GM19455 (cell line): Measurements from ENCODE around the gene PLXDC2.
"Not testable (repeated sequence)": the region's sequence is repeated elsewhere in the genome, so short reads cannot be mapped to it uniquely, and the experiment has no call there.

Source experiments
- ATAC-seq: cut with Tn5 transposase; IDR thresholded peaks from one replicate; pipeline ENCODE4 v1.9.1; 2021; ENCODE audit not compliant: unreplicated experiment

PLXDC2 gene

GRCh38 chr10:19816411-19817230 lies at the start of gene PLXDC2:
Gene PLXDC2, plus strand, starts transcription at chr10:19816432.
- no peak for ATAC-seq

GRCh38 chr10:19767876-19768275 lies 48.4 kb upstream of the PLXDC2 start:
- no peak for ATAC-seq

- ATAC-seq, result not testable (repeated sequence)
Observed at GRCh38 chr10:19769826-19770225, 46.4 kb upstream of the PLXDC2 start.

DNA sequence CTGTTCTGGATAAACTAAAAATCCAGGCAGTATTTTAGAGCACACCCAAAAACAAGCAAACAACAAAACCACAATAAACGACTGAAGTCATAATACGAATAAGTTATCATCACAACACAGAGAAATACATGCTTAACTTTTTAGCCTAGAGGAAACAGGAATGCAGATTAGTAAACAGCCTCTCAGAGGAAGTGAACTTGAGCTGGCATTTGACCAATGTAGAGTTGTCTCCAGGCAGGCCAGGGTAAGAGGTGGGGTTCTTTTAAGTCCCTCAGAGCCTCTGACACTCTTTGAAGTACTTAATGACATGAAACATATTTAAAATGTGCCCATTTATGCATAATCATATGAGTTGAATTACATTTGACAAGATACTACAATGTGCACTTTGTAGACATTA lies 43.3 kb upstream of the PLXDC2 start:
- no peak for ATAC-seq

DNA sequence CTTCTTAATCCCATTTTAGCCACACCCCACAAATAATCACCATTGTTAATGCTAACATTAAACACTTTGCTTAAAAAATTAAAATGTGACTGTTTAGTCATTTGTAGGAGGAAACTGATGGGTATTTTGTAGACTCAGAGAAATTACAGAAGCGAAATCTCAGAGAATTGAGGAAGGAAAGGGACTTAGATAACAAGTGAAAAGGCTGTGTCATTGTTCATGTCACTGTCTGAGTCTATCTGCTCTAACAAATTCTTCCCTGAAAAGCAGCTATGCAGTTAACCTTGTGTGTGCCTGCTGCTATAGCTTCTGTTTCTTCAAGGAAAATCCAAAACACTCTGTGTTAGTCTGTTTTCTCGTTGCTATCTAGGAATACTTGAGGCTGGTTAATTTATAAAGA lies 40.9 kb upstream of the PLXDC2 start:
- ATAC-seq, result no peak

DNA sequence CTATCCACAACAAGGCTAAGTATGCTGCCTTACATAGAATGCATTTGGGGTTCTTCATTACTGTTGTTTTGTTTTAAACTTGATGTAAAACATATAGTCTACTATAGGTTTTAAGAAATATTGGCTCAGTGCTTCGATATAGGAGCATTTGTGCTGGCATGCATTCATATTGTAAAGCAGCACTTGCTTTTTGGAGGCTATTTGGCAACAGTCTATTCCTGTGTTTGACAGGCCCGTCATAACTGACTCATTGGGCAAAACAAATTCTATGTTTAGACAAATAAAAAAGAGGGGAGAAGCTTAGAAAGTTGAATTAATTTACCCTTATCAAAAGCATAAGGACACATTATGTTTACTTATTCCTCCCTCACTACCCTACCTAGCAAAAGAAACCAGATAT lies 38.4 kb upstream of the PLXDC2 start:
- no peak for ATAC-seq

- ATAC-seq, result no peak
Observed at GRCh38 chr10:19778996-19779395, 37.2 kb upstream of the PLXDC2 start.

- no peak for ATAC-seq
Observed at GRCh38 chr10:19782430-19783089, 33.7 kb upstream of the PLXDC2 start.

DNA sequence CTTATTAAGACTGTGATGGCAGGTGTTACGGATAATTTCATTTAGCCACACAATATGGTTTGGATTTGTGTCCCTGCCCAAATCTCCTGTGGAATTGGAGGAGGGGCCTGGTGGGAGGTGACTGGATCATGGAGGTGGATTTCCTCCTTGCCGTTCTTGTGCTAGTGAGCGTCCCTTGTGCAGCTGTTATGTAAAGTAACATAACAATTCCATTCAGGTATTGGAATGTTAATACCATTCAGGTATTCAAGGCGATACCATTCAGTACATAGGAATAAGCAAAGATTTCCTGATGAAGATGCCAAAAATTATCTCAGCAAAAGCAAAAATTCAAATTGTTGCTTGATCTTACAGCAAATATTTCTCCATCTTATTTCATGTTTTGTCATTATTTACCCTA lies 32.5 kb upstream of the PLXDC2 start:
- no peak for ATAC-seq

- ATAC-seq, result no peak
Observed at GRCh38 chr10:19785366-19785765, 30.9 kb upstream of the PLXDC2 start.

GRCh38 chr10:19788075-19788686 lies 28.1 kb upstream of the PLXDC2 start:
- no peak for ATAC-seq

DNA sequence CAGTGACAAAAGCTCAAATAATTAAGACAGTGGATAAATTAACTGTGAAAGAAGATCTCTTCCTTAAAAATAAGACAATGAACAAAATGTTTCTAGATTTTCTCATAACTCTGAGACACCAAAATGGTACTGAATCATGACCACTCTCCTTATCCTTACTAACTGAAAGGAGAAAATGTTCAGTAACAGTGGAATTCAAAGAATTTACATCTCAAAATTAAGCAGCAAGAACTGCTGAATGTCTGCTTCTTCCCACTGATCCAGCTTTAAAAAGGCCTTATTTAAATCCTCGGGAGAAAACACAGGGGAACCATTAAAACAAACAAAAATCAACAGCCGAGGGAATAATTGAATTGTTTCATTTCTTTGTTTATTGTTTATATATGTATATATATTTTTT lies 27.3 kb upstream of the PLXDC2 start:
- ATAC-seq, result no peak

DNA sequence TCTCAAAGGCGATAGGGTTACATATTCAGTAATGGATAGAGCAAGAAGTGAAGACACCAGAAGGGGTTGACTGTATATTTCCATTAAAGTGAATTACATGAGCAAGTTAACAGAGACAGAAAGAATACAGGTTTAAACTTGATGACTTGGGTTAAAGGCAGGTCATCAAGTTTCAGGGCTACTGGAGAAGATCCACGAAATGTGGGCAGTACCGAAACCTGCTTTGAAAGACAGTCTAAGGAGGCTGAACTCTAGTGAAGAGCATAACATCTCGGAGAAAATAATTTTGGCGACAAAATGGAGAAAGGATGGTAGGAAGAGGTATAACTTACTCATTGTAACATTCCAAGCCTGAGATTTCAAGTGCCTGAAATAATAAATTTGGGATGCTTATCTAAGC lies 26.6 kb upstream of the PLXDC2 start:
- no peak for ATAC-seq

DNA sequence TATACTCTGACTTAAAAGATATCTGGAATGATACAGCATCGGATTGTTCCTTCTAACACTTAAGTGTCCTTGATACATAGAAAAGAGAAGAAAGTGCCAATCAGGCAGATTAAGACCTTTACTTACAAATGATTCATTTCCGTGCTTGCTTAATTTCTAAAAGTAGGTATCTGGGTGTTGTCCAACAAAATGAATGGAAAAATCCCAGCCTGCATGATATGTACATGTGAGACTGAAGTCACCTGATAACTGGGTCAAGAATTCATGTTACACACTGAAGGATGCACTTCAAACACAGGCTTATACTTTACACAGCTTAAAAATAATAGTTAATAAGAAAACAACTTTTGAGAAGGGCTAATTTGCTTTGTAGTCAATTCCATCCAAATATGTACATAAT lies 25.2 kb upstream of the PLXDC2 start:
- no peak for ATAC-seq

GRCh38 chr10:19795684-19796083 lies 20.5 kb upstream of the PLXDC2 start:
- ATAC-seq, result no peak

DNA sequence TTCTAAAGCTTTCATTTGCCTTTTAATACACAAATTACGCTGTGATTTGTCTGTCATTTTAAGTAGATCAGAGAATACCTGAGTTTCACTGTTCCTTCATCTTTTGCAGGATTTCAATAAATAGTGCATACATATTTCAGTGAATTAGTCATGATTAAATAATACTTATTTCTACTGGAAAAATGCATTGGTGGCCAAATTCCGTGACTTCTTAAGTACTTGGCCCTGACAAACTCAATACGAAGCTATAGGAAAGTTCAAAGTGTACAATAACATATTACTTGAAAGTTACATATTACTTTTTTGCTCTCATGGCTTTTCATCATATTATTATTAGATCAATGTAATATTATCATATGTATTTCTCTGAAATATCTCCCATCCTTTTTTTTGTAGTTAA lies 16.1 kb upstream of the PLXDC2 start:
- no peak for ATAC-seq

DNA sequence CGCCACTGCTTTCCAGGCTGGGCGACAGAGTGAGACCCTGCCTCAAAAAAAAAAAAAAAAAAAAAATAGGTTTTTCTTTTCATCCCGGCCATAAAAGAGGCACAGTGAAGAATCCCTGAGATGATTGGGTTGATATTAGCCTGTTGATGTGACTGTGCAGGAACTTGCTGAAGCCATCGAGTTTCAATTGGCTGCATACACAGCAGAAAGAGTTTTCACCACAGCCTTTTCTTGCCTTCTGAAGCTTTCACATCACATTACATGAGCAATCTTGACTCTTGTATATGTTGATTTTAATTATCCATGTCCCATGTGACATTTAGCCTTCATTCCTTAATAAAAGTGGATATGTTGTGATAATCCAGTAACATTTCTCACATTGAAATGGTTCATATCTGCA lies 14.9 kb upstream of the PLXDC2 start:
- ATAC-seq, result no peak

- ATAC-seq, result no peak
Observed at GRCh38 chr10:19803676-19804075, 12.6 kb upstream of the PLXDC2 start.

DNA sequence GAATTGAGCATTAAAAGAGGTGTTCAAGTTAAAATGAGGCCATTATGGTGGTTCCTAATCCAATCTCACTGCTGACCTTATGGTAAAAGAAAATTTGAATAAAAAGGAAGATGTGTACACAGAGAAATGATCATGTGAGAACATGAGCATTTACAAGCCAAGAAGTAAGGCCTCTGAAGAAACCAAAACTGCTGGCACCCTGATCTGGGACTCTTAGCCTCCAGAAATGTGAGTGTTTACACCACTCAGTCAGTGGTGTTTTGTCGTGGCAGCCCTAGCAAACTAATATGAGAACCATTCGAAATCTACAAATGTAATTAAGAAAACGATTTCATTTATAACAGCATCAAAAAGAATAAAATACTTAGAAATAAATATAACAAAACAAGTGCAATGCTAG lies 6.8 kb upstream of the PLXDC2 start:
- ATAC-seq, result no peak

DNA sequence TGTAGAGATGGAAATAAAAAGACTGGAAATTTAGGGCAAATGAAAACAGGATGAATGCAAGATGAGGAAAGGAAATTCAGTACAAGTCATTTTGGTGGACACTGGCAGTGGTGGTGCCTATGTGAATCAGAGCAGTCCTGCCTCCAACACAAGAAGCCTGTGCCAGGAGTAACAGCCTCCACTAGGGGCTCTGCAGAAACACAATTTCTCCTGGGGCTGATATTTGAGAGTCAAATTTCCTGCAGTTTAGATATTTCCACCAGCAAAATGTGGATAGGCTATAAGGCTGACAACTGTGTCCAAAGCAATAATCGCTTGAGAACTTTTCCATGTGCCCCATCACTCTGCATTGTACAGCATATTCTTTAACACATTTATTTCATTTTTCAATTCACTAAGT lies 4.7 kb upstream of the PLXDC2 start:
- no peak for ATAC-seq

DNA sequence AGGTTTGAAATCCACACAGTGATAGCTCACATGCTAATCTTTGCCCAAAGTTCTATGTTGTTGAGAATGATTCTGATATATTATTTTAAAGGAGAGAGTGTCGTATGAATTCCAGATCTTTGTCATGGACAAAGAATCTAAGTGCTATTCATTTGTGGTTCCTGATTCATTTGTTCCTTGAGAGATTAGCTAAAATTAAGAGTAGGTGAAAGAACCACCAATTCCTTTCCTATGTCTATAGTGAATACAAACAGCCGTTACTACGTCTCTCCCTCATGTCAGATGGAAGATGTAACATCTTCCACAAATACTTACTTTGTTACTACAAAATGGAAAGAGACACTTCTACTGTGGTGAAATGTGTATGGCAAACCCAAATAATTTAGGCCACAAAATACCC lies 3.3 kb upstream of the PLXDC2 start:
- ATAC-seq, result no peak

DNA sequence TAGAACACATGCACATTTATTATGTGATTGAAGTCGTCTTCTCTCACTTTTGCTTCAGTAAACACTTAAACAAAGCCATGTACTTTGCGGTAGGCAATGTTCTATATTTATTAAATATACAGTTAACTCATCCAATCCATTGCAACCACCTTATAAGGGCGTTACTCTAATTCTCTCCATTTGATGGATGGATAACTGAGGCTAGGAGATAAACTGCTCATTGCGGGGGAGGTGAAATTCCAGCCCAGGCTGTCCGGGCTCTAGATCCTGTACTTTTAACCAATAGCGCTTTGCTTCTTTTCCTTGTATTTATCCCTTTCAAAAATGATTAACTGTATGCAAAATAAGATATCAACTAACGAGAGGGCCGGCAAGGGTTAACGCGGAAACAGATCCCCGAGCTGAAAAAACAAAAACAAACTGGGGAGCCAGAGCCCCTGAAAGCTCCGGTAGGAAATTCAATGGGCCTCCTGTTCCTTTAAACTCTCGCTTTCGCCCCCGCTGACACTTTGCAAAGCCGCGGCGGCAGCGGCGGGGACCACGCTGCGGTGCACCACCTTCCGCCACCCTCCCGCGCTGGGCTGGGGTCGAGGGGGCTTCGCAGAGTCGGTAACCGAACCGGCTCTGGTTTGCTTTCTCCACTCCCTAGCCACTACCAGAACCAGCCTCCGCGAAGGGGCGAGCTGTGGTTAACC lies 1.0 kb upstream of the PLXDC2 start:
- ATAC-seq, result no peak
